ENCODE data around the gene ADRM1.

ADRM1 gene

GRCh38 chr20:62354811-62355341 is 52.1 kb downstream of the ADRM1 start:
- no peak for DNase-seq (ENCODE audit: low read depth, low spot score)

GRCh38 chr20:62355516-62355877 is 52.7 kb downstream of the ADRM1 start:
- DNase-seq (ENCODE audit: low read depth, low spot score) = no peak

- peak; percentile 57 for DNase-seq (ENCODE audit: low read depth, low spot score)
Observed at GRCh38 chr20:62355878-62356588, 53.2 kb downstream of the ADRM1 start.

- DNase-seq (ENCODE audit: low read depth, low spot score) = no peak
Observed at GRCh38 chr20:62356589-62357186, 53.9 kb downstream of the ADRM1 start.

- DNase-seq (ENCODE audit: low read depth, low spot score) = peak; percentile 82
Observed at GRCh38 chr20:62357187-62357667, 54.4 kb downstream of the ADRM1 start.

GRCh38 chr20:62357681-62358080 is 54.9 kb downstream of the ADRM1 start:
- DNase-seq (ENCODE audit: low read depth, low spot score) = no peak
